ENCODE data around the gene SUZ12. TPM values are rescaled to one million over a fixed set of nuclear protein-coding genes. Genes with fewer than 3 reads are reported as not detected.
"Not testable (repeated sequence)": the region's sequence is repeated elsewhere in the genome, so short reads cannot be mapped to it uniquely, and the experiment has no call there.

The SUZ12 gene
- total RNA-seq, 1 experiment from 2014 or later = 25.0 TPM

- not testable (repeated sequence) for DNase-seq (ENCODE audit: low read depth)
Observed at GRCh38 chr17:31951953-31952352, 15.1 kb downstream of the SUZ12 start.

GRCh38 chr17:31964131-31964530 is 27.3 kb downstream of the SUZ12 start:
- not testable (repeated sequence) for DNase-seq (ENCODE audit: low read depth)

GRCh38 chr17:31967648-31968047 is 30.8 kb downstream of the SUZ12 start:
- DNase-seq (ENCODE audit: low read depth) = no peak

- not testable (repeated sequence) for DNase-seq (ENCODE audit: low read depth)
Observed at GRCh38 chr17:31970416-31970815, 33.6 kb downstream of the SUZ12 start.

GRCh38 chr17:31974269-31975071 is 37.7 kb downstream of the SUZ12 start:
- DNase-seq (ENCODE audit: low read depth) = not testable (repeated sequence)

- DNase-seq (ENCODE audit: low read depth) = not testable (repeated sequence)
Observed at GRCh38 chr17:31975391-31975790, 38.6 kb downstream of the SUZ12 start.

- DNase-seq (ENCODE audit: low read depth) = not testable (repeated sequence)
Observed at GRCh38 chr17:31991821-31992220, 55.0 kb downstream of the SUZ12 start.

GRCh38 chr17:31997005-31997404 is 60.2 kb downstream of the SUZ12 start:
- DNase-seq (ENCODE audit: low read depth) = no peak

GRCh38 chr17:32006957-32007462 is 70.2 kb downstream of the SUZ12 start, which contains the start of gene LRRC37B:
LRRC37B (plus strand) TSS chr17:32007383; CDS start chr17:32021393, 14,010 bp downstream.
- DNase-seq (ENCODE audit: low read depth) = peak; percentile 92

- peak; percentile 52 for DNase-seq (ENCODE audit: low read depth)
Observed at GRCh38 chr17:32007463-32008298, 70.9 kb downstream of the SUZ12 start.

- DNase-seq (ENCODE audit: low read depth) = no peak
Observed at GRCh38 chr17:32009262-32009542, 72.4 kb downstream of the SUZ12 start.

GRCh38 chr17:32010114-32010513 is 73.3 kb downstream of the SUZ12 start:
- DNase-seq (ENCODE audit: low read depth) = no peak

GRCh38 chr17:32015245-32016013 is 78.6 kb downstream of the SUZ12 start:
- peak; percentile 80 for DNase-seq (ENCODE audit: low read depth)

- DNase-seq (ENCODE audit: low read depth) = no peak
Observed at GRCh38 chr17:32016231-32016630, 79.4 kb downstream of the SUZ12 start.

- DNase-seq (ENCODE audit: low read depth) = no peak
Observed at GRCh38 chr17:32019228-32019627, 82.4 kb downstream of the SUZ12 start.

- no peak for DNase-seq (ENCODE audit: low read depth)
Observed at GRCh38 chr17:32020943-32021614, 84.3 kb downstream of the SUZ12 start.

GRCh38 chr17:32021615-32021955 is 84.8 kb downstream of the SUZ12 start:
- no peak for DNase-seq (ENCODE audit: low read depth)

GRCh38 chr17:32022554-32022953 is 85.7 kb downstream of the SUZ12 start:
- DNase-seq (ENCODE audit: low read depth) = not testable (repeated sequence)

- DNase-seq (ENCODE audit: low read depth) = not testable (repeated sequence)
Observed at GRCh38 chr17:32027271-32027670, 90.5 kb downstream of the SUZ12 start.

GRCh38 chr17:32033223-32033622 is 96.4 kb downstream of the SUZ12 start:
- DNase-seq (ENCODE audit: low read depth) = no peak

- DNase-seq (ENCODE audit: low read depth) = not testable (repeated sequence)
Observed at GRCh38 chr17:32033812-32034211, 97.0 kb downstream of the SUZ12 start.
